Upper lobe of left lung (tissue), 6 donors: ENCODE measurements around the gene EYA2. TPM values are rescaled to one million over a fixed set of nuclear protein-coding genes. Genes with fewer than 3 reads are reported as not detected.

ENCODE experiments used
- ATAC-seq, 2 donors: fragments of 200-7000 bp; cut with Tn5 transposase; one replicate each; pipeline ENCODE4 v1.9.1; 2022; ENCODE audit warnings: mild to moderate bottlenecking in 2 of 2, moderate library complexity in 2 of 2; ENCODE audit not compliant: low FRiP score in 2 of 2
- DNase-seq, 2 donors: peaks; one replicate each; pipeline ENCODE4 v3.0.0-alpha.2; 2019 to 2020
- H3K27ac ChIP-seq, 4 donors: fragments of 200-600 bp; sonication (generic); one replicate each; pipeline ENCODE4 v1.5.1; 2016 to 2019
- H3K27me3 ChIP-seq, 4 donors: fragments of 200-600 bp; sonication (generic); one replicate each; pipeline ENCODE4 v1.5.1; 2017 to 2019
- H3K36me3 ChIP-seq, 4 donors: fragments of 200-600 bp; sonication (generic); one replicate each; pipeline ENCODE4 v1.5.1; 2016 to 2019
- H3K4me1 ChIP-seq, 4 donors: fragments of 200-600 bp; sonication (generic); one replicate each; pipeline ENCODE4 v1.5.1; 2018 to 2019
- H3K4me3 ChIP-seq, 4 donors: fragments of 200-600 bp; sonication (generic); one replicate each; pipeline ENCODE4 v1.5.1; 2017 to 2019; ENCODE audit warnings: mild to moderate bottlenecking in 2 of 4, moderate library complexity in 1 of 4
- H3K9me3 ChIP-seq, 4 donors: fragments of 200-600 bp; sonication (generic); one replicate each; pipeline ENCODE4 v1.5.1; 2018 to 2019
- EP300 ChIP-seq, 4 donors: sonication (generic); formaldehyde crosslinking; IDR thresholded peaks; one replicate each; pipeline ENCODE4 v1.5.1; 2017; ENCODE audit warnings: antibody characterized with exemption in 4 of 4, control low read depth in 2 of 4
- POLR2A ChIP-seq, 4 donors: fragments of 450-650 bp; IDR thresholded peaks; one replicate each; pipeline ENCODE4 v1.5.1; 2016 to 2017; ENCODE audit warnings: antibody characterized with exemption in 4 of 4, mild to moderate bottlenecking in 2 of 4
- POLR2AphosphoS5 ChIP-seq, 2 donors: sonication (generic); formaldehyde crosslinking; IDR thresholded peaks; one replicate each; pipeline ENCODE4 v1.5.1; 2017; ENCODE audit warnings: antibody characterized with exemption in 2 of 2
- WGBS, 2 donors: methylation state at CpG; one replicate each; pipeline ENCODE4 v1.1.5; 2017 to 2018; 5-methylcytosine and 5-hydroxymethylcytosine counted together
- total RNA-seq, 6 donors: library from RNA; depleted of rRNA in 4 of 6; stranded (reverse); fragments of >200 nt in 4 of 6; gene quantifications; one replicate each; pipeline versions ENCODE4 v1.1.0 to v1.2.1, GENCODE V29; 2016 to 2021
- TF ChIP-seq, protein P1 (sequence below), 6 experiments: fragments of 450-650 bp in 4 of 6; fragments of 200-600 bp in 2 of 6; sonication (generic) in 2 of 6; IDR thresholded peaks; one replicate each; pipeline ENCODE4 v1.5.1; 2016 to 2019; ENCODE audit warnings: antibody characterized with exemption in 6 of 6
- donor health status: DM: no; HTN: no; CAD: no; lungs with moderate emphysema.
- donor health status: DM: no; HTN: yes; CAD: no; lungs with severe emphysema.

Gene EYA2
- total RNA-seq, 6 donors from 2014 or later: 0.66 to 9.4 (median 3.0) TPM

DNA sequence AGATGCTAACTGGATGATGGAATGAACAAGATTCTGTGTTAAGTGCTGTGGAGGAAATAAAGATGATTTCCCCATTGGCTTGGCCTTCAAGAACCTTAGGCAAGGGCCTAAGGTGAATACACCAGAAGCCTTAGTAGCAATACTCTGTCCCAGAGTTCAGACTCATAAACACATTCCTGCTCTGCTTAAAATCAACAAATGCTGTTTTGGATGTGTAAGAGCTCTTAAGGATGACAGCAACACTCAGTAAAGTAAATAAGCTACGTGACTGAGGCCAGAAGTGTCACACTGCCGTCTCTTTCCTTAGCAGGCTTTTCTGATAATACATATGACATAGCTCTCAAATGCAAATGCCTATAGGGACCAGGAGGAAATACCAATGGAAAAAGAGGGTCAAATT is 90.6 kb downstream of the EYA2 start:
- DNase-seq (no peak), ATAC-seq (no peak)
- Histone ChIP-seq H3K36me3 (no peaks in the 10 kb centered on the region), H3K4me1 (no peaks in the 10 kb centered on the region), H3K27ac (no peak overlapping the region), H3K9me3 (peaks cover 0 to 9% (median 5%) of the 10 kb centered on the region in 4 donors), H3K27me3 (no peaks in the 10 kb centered on the region), H3K4me3 (no peak overlapping the region)
- WGBS, 2 donors: 25 to 32% methylated on average over 2 of the region's 2 CpGs
- TF ChIP-seq POLR2A (IDR thresholded peaks at IDR 0.05): no peak
- TF ChIP-seq EP300 (IDR thresholded peaks at IDR 0.05): no peak
- TF ChIP-seq, protein P1, sequence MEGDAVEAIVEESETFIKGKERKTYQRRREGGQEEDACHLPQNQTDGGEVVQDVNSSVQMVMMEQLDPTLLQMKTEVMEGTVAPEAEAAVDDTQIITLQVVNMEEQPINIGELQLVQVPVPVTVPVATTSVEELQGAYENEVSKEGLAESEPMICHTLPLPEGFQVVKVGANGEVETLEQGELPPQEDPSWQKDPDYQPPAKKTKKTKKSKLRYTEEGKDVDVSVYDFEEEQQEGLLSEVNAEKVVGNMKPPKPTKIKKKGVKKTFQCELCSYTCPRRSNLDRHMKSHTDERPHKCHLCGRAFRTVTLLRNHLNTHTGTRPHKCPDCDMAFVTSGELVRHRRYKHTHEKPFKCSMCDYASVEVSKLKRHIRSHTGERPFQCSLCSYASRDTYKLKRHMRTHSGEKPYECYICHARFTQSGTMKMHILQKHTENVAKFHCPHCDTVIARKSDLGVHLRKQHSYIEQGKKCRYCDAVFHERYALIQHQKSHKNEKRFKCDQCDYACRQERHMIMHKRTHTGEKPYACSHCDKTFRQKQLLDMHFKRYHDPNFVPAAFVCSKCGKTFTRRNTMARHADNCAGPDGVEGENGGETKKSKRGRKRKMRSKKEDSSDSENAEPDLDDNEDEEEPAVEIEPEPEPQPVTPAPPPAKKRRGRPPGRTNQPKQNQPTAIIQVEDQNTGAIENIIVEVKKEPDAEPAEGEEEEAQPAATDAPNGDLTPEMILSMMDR (IDR thresholded peaks at IDR 0.05): no peak
- peak in 1 of 2 donors; percentile 18 for TF ChIP-seq POLR2AphosphoS5 (IDR thresholded peaks at IDR 0.05)

DNA sequence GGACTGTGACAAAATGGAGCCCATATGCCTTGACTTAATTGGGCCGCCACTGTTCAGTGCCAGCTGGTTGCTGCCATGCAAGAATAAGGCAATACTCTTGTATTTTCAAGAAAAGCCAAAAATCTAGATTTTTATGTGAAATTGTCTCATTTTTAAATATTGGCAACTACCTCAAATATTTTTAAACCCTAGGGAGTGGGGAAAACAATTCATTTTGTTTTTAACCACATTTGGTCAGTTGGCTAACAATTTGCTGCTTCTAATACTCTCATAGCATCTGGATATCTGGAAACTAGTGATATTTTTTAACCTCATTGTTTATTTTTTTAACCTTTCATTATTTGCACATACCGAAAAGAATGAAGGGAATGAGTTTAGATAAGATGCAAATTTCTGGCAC is 91.0 kb downstream of the EYA2 start:
- Histone ChIP-seq H3K36me3 (no peaks in the 10 kb centered on the region), H3K4me3 (no peak overlapping the region), H3K27me3 (no peaks in the 10 kb centered on the region), H3K4me1 (no peaks in the 10 kb centered on the region), H3K27ac (no peak overlapping the region), H3K9me3 (peaks cover 0 to 9% (median 5%) of the 10 kb centered on the region in 4 donors)
- DNase-seq (no peak), ATAC-seq (no peak)
- 60 to 67% methylated on average over 2 of the region's 2 CpGs for WGBS, 2 donors
- TF ChIP-seq, protein P1 (IDR thresholded peaks at IDR 0.05): no peak
- no peak for TF ChIP-seq POLR2AphosphoS5 (IDR thresholded peaks at IDR 0.05)
- no peak for TF ChIP-seq EP300 (IDR thresholded peaks at IDR 0.05)
- no peak for TF ChIP-seq POLR2A (IDR thresholded peaks at IDR 0.05)

DNA sequence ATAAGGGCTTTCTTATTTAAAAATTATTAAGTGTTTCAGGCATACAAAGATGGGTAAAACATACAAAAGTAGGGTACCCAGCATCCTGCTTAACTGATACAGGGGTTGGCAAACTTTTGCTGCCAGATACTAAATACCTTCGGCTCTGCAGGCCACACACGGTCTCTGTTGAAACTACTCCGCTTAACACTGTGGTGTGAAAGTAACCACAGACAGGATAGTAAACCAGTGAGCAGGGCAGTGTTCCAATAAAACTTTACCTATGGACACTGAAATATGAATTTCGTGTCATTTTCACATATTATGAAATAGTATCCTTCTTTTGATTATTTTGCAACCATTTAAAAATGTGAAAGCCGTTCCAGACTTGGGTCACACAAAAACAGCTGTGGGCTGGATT is 92.4 kb downstream of the EYA2 start:
- WGBS, 2 donors: 65 to 67% methylated on average over 5 of the region's 5 CpGs
- Histone ChIP-seq H3K27ac (no peak overlapping the region), H3K4me3 (no peak overlapping the region)

DNA sequence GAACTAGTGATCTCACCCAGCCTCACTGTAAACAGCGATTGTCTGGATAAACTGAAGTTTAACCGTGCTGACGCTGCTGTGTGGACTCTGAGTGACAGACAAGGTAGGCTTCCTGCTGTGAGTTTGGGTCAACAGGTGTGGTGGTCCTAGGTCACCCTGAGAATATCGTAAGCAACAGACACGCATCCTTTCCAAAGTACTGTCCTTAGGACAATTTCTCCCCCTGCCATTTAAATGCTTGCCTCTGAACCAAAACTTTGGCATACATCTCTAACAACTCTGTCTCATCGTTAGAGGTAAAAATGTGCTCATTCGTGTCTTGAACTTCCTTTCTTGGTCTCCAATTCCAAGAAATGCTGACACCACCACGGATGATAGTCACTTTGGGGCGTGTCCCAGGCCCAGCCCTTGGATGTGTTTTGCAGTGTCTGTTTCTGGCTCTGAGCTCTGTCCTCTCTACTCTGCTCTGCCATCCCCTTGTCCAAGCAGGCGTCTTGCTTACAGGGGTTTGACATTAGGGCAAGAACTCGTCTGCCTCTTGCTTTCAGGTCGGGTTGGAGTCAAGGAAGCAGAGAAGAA is 95.5 kb downstream of the EYA2 start:
- TF ChIP-seq POLR2AphosphoS5 (IDR thresholded peaks at IDR 0.05) (no peak), POLR2A (IDR thresholded peaks at IDR 0.05) (no peak), EP300 (IDR thresholded peaks at IDR 0.05) (no peak)
- TF ChIP-seq, protein P1 (IDR thresholded peaks at IDR 0.05): no peak
- peak in 1 of 2 donors; percentile 78 for ATAC-seq
- H3K36me3 ChIP-seq: no peaks in the 10 kb centered on the region
- no peak overlapping the region for H3K4me3 ChIP-seq
- DNase-seq: no peak
- H3K4me1 ChIP-seq: no peaks in the 10 kb centered on the region
- H3K27me3 ChIP-seq: no peaks in the 10 kb centered on the region
- no peak overlapping the region for H3K27ac ChIP-seq
- H3K9me3 ChIP-seq: no peaks in the 10 kb centered on the region
- 32 to 46% methylated on average over 12 of the region's 12 CpGs for WGBS, 2 donors

More for the DNA sequence above, 92.4 kb downstream of the EYA2 start:
- no peak for DNase-seq
- H3K36me3 ChIP-seq: no peaks in the 10 kb centered on the region
- TF ChIP-seq POLR2A (IDR thresholded peaks at IDR 0.05): no peak
- no peak for TF ChIP-seq POLR2AphosphoS5 (IDR thresholded peaks at IDR 0.05)
- TF ChIP-seq, protein P1 (IDR thresholded peaks at IDR 0.05): no peak
- TF ChIP-seq EP300 (IDR thresholded peaks at IDR 0.05): no peak
- H3K4me1 ChIP-seq: no peaks in the 10 kb centered on the region
- H3K27me3 ChIP-seq: no peaks in the 10 kb centered on the region
- ATAC-seq: no peak
- peaks cover 0 to 9% (median 5%) of the 10 kb centered on the region in 4 donors for H3K9me3 ChIP-seq

DNA sequence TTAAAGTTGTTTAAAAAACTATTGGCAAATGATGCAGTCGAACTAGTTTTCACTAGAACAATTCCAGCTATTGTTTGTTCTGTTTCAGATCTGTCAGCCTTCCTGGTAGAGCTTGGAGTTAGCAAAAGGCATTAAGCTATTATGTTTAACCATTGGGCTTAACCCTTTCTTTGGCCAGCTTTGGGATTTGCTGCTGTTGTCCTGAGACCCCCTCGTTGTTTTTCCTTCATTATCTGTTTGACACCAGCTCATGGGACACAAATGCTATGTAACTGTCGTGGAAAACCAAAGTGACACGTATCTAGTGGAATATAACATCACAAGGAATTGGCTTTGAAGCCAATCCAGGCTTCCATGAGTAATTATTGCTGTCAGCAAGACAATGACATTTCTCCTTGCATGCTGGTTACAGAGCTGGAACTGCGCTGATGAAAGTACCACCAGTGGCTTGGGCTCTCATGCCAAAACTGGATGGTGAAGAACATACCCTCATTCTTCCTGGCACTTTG is 96.0 kb downstream of the EYA2 start:
- Histone ChIP-seq H3K27me3 (no peaks in the 10 kb centered on the region), H3K4me3 (no peak overlapping the region), H3K4me1 (no peaks in the 10 kb centered on the region), H3K9me3 (no peaks in the 10 kb centered on the region), H3K36me3 (no peaks in the 10 kb centered on the region), H3K27ac (no peak overlapping the region)
- no peak for TF ChIP-seq EP300 (IDR thresholded peaks at IDR 0.05)
- 55 to 57% methylated on average over 5 of the region's 5 CpGs for WGBS, 2 donors
- ATAC-seq: no peak
- DNase-seq: no peak
